ENCODE data around the gene ISCA2. TPM values are rescaled to one million over a fixed set of nuclear protein-coding genes. Genes with fewer than 3 reads are reported as not detected.

Gene ISCA2
- total RNA-seq, 1 donor from 2014 or later: 21.2 TPM

- no peak overlapping the region for H3K4me3 ChIP-seq (ENCODE audit: insufficient read depth, low read depth, low read length)
- H3K4me1 ChIP-seq (ENCODE audit: insufficient read depth, low read length): peaks cover 9% of the 10 kb centered on the region
- H4K20me1 ChIP-seq (ENCODE audit: insufficient read depth, low read length): peaks cover 29% of the 10 kb centered on the region
- no peak for DNase-seq (ENCODE audit: low read depth)
- H3K36me3 ChIP-seq (ENCODE audit: insufficient read depth, low read length): peaks cover 39% of the 10 kb centered on the region
- no peaks in the 10 kb centered on the region for H3K4me1 Mint-ChIP-seq (ENCODE audit: low read depth, unreplicated experiment)
- H3K9me3 ChIP-seq (ENCODE audit: insufficient read depth, low read depth, low read length): no peaks in the 10 kb centered on the region
- FAIRE-seq: no peak
- H3K36me3 Mint-ChIP-seq (ENCODE audit: low read depth, unreplicated experiment): peaks cover 40% of the 10 kb centered on the region
- H3K27ac ChIP-seq (ENCODE audit: low read depth, low read length): no peak overlapping the region
- H3K27ac Mint-ChIP-seq (ENCODE audit: unreplicated experiment): no peak overlapping the region
- no peaks in the 10 kb centered on the region for H3K27me3 ChIP-seq (ENCODE audit: insufficient read depth, low read length)
- no peak overlapping the region for H3K4me3 Mint-ChIP-seq (ENCODE audit: unreplicated experiment)
- no peaks in the 10 kb centered on the region for H3K9me3 Mint-ChIP-seq (ENCODE audit: unreplicated experiment)
- H3K27me3 Mint-ChIP-seq (ENCODE audit: low read depth, unreplicated experiment): peaks cover 3% of the 10 kb centered on the region
- H2AFZ ChIP-seq (ENCODE audit: low read depth, low read length): no peak overlapping the region
- TF ChIP-seq EZH2 (IDR thresholded peaks at IDR 0.05; ENCODE audit: insufficient read depth, low read length) (no peak), CTCF (IDR thresholded peaks at IDR 0.05; ENCODE audit: insufficient read depth, low read depth, low read length) (no peak)
- no peak overlapping the region for H3K9ac ChIP-seq (ENCODE audit: low read length)
- no peaks in the 10 kb centered on the region for H3K79me2 ChIP-seq (ENCODE audit: insufficient read depth, low read length)
- H3K4me2 ChIP-seq (ENCODE audit: low read length): no peak overlapping the region
Measured at GRCh38 chr14:74542056-74542685, 48.6 kb downstream of the ISCA2 start.

GRCh38 chr14:74543771-74544438 lies 50.3 kb downstream of the ISCA2 start:
- TF ChIP-seq CTCF (IDR thresholded peaks at IDR 0.05; ENCODE audit: insufficient read depth, low read depth, low read length) (no peak), EZH2 (IDR thresholded peaks at IDR 0.05; ENCODE audit: insufficient read depth, low read length) (no peak)
- no peaks in the 10 kb centered on the region for H3K9me3 Mint-ChIP-seq (ENCODE audit: unreplicated experiment)
- peaks cover 3% of the 10 kb centered on the region for H3K27me3 Mint-ChIP-seq (ENCODE audit: low read depth, unreplicated experiment)
- H4K20me1 ChIP-seq (ENCODE audit: insufficient read depth, low read length): peaks cover 34% of the 10 kb centered on the region
- no peaks in the 10 kb centered on the region for H3K9me3 ChIP-seq (ENCODE audit: insufficient read depth, low read depth, low read length)
- no peak overlapping the region for H3K9ac ChIP-seq (ENCODE audit: low read length)
- no peak overlapping the region for H3K27ac ChIP-seq (ENCODE audit: low read depth, low read length)
- no peaks in the 10 kb centered on the region for H3K4me1 Mint-ChIP-seq (ENCODE audit: low read depth, unreplicated experiment)
- H2AFZ ChIP-seq (ENCODE audit: low read depth, low read length): no peak overlapping the region
- no peaks in the 10 kb centered on the region for H3K27me3 ChIP-seq (ENCODE audit: insufficient read depth, low read length)
- H3K4me3 Mint-ChIP-seq (ENCODE audit: unreplicated experiment): no peak overlapping the region
- no peak overlapping the region for H3K4me2 ChIP-seq (ENCODE audit: low read length)
- no peaks in the 10 kb centered on the region for H3K79me2 ChIP-seq (ENCODE audit: insufficient read depth, low read length)
- peaks cover 47% of the 10 kb centered on the region for H3K36me3 Mint-ChIP-seq (ENCODE audit: low read depth, unreplicated experiment)
- DNase-seq (ENCODE audit: low read depth) (no peak), FAIRE-seq (no peak)
- no peak overlapping the region for H3K4me3 ChIP-seq (ENCODE audit: insufficient read depth, low read depth, low read length)
- peaks cover 42% of the 10 kb centered on the region for H3K36me3 ChIP-seq (ENCODE audit: insufficient read depth, low read length)
- no peak overlapping the region for H3K27ac Mint-ChIP-seq (ENCODE audit: unreplicated experiment)
- H3K4me1 ChIP-seq (ENCODE audit: insufficient read depth, low read length): peaks cover 9% of the 10 kb centered on the region

- Mint-ChIP-seq H3K4me1 (ENCODE audit: low read depth, unreplicated experiment) (peaks cover 2% of the 10 kb centered on the region), H3K9me3 (ENCODE audit: unreplicated experiment) (no peaks in the 10 kb centered on the region)
- FAIRE-seq: no peak
Measured at GRCh38 chr14:74545386-74545785, 51.8 kb downstream of the ISCA2 start.

More at GRCh38 chr14:74545386-74545785, 51.8 kb downstream of the ISCA2 start:
- Histone ChIP-seq H3K4me3 (ENCODE audit: insufficient read depth, low read depth, low read length) (no peak overlapping the region), H3K4me2 (ENCODE audit: low read length) (no peak overlapping the region), H3K27ac (ENCODE audit: low read depth, low read length) (no peak overlapping the region), H3K27me3 (ENCODE audit: insufficient read depth, low read length) (no peaks in the 10 kb centered on the region), H3K36me3 (ENCODE audit: insufficient read depth, low read length) (peaks cover 43% of the 10 kb centered on the region), H3K79me2 (ENCODE audit: insufficient read depth, low read length) (no peaks in the 10 kb centered on the region), H3K4me1 (ENCODE audit: insufficient read depth, low read length) (peaks cover 9% of the 10 kb centered on the region), H3K9ac (ENCODE audit: low read length) (no peak overlapping the region), H2AFZ (ENCODE audit: low read depth, low read length) (no peak overlapping the region), H4K20me1 (ENCODE audit: insufficient read depth, low read length) (peaks cover 38% of the 10 kb centered on the region), H3K9me3 (ENCODE audit: insufficient read depth, low read depth, low read length) (no peaks in the 10 kb centered on the region)
- DNase-seq (ENCODE audit: low read depth): no peak
- H3K27ac Mint-ChIP-seq (ENCODE audit: unreplicated experiment): peak overlapping the region; percentile 36
- peaks cover 50% of the 10 kb centered on the region for H3K36me3 Mint-ChIP-seq (ENCODE audit: low read depth, unreplicated experiment)
- no peak overlapping the region for H3K4me3 Mint-ChIP-seq (ENCODE audit: unreplicated experiment)
- peaks cover 3% of the 10 kb centered on the region for H3K27me3 Mint-ChIP-seq (ENCODE audit: low read depth, unreplicated experiment)
- no peak for TF ChIP-seq EZH2 (IDR thresholded peaks at IDR 0.05; ENCODE audit: insufficient read depth, low read length)
- no peak for TF ChIP-seq CTCF (IDR thresholded peaks at IDR 0.05; ENCODE audit: insufficient read depth, low read depth, low read length)

Data from astrocyte (in vitro differentiated cells and primary cell).